OCI-LY7 (cell line): ENCODE results near the gene DOCK4.

Source experiments
- CTCF ChIP-seq: fragments of 200-600 bp; sonication (generic); conservative IDR thresholded peaks from 2 replicates; pipeline ENCODE4 v1.5.1; 2014; ENCODE audit warnings: mild to moderate bottlenecking, antibody characterized with exemption, low read length, moderate library complexity, mixed read lengths
- EZH2phosphoT487 ChIP-seq: fragments of 200-600 bp; sonication (generic); IDR thresholded peaks from 2 replicates; pipeline ENCODE4 v1.6.1; 2018; ENCODE audit warnings: low read depth, borderline replicate concordance, mild to moderate bottlenecking, mixed run types, antibody characterized with exemption, low read length, moderate library complexity, mixed read lengths

GRCh38 chr7:112063974-112064373, 142.2 kb downstream of the DOCK4 start:
- TF ChIP-seq CTCF (no peak), EZH2phosphoT487 (no peak)
